Lower leg skin (tissue), 3 donors: ENCODE measurements around the gene SCLT1.

Experiments
- CTCF ChIP-seq, 3 donors: fragments of 450-650 bp; IDR thresholded peaks; one replicate each; pipeline ENCODE4 v1.5.1; 2016; ENCODE audit warnings: antibody characterized with exemption in 3 of 3, mild to moderate bottlenecking in 3 of 3, moderate library complexity in 2 of 3
- POLR2A ChIP-seq, 2 donors: fragments of 450-650 bp; IDR thresholded peaks; one replicate each; pipeline ENCODE4 v1.6.1; 2016 to 2017; ENCODE audit warnings: antibody characterized with exemption in 2 of 2, mild to moderate bottlenecking in 1 of 2, moderate library complexity in 1 of 2

GRCh38 chr4:129117705-129118104 lies 24.4 kb upstream of the SCLT1 start:
- no peak for TF ChIP-seq POLR2A (IDR thresholded peaks at IDR 0.05)
- no peak for TF ChIP-seq CTCF (IDR thresholded peaks at IDR 0.05)
